Fibroblast of lung (primary cell): ENCODE measurements around the gene PPP1R26. TPM values are rescaled to one million over a fixed set of nuclear protein-coding genes. Genes with fewer than 3 reads are reported as not detected.

Experiments used
- DNase-seq, 2 donors: peaks; one replicate each; pipeline versions ENCODE4 v3.0.0 to v3.0.0-alpha.2; 2010; ENCODE audit warnings: low read depth in 2 of 2
- H2AFZ ChIP-seq: 2 replicates; pipeline ENCODE4 v1.5.1; 2012; ENCODE audit warnings: low read length, control low read depth, inconsistent platforms
- H3K27ac ChIP-seq: 2 replicates; pipeline ENCODE4 v1.5.1; 2011; ENCODE audit warnings: low read length, control low read depth; ENCODE audit not compliant: insufficient read depth
- H3K27me3 ChIP-seq: 2 replicates; pipeline ENCODE4 v1.5.1; 2011; ENCODE audit warnings: mild to moderate bottlenecking, low read length; ENCODE audit not compliant: control insufficient read depth, insufficient read depth
- H3K36me3 ChIP-seq: 2 replicates; pipeline ENCODE4 v1.5.1; 2011; ENCODE audit warnings: low read length; ENCODE audit not compliant: control insufficient read depth, insufficient read depth
- H3K4me1 ChIP-seq: 2 replicates; pipeline ENCODE4 v1.5.1; 2011; ENCODE audit warnings: low read length; ENCODE audit not compliant: control insufficient read depth, insufficient read depth; ENCODE audit errors: extremely low read depth
- H3K4me2 ChIP-seq: 2 replicates; pipeline ENCODE4 v1.5.1; 2011; ENCODE audit warnings: low read length, control low read depth; ENCODE audit not compliant: insufficient read depth; ENCODE audit errors: extremely low read depth
- H3K4me3 ChIP-seq, 4 experiments: fragments of 200-600 bp in 1 of 4; sonication (generic) in 1 of 4; replicated peaks in 1 of 4; 2 replicates each; pipeline ENCODE4 v1.5.1; 2011 to 2016; ENCODE audit warnings: low read length in 4 of 4, low read depth in 3 of 4, mild to moderate bottlenecking in 3 of 4, control low read depth in 2 of 4, inconsistent platforms in 1 of 4, mixed read lengths in 1 of 4; ENCODE audit not compliant: insufficient read depth in 1 of 4; ENCODE audit errors: control extremely low read depth in 1 of 4
- H3K79me2 ChIP-seq: 2 replicates; pipeline ENCODE4 v1.5.1; 2012; ENCODE audit warnings: mild to moderate bottlenecking, low read length, inconsistent platforms; ENCODE audit not compliant: control insufficient read depth, insufficient read depth
- H3K9ac ChIP-seq: 2 replicates; pipeline ENCODE4 v1.5.1; 2011; ENCODE audit warnings: mild to moderate bottlenecking, low read length, control low read depth; ENCODE audit not compliant: insufficient read depth
- H3K9me3 ChIP-seq: 2 replicates; pipeline ENCODE4 v1.5.1; 2012; ENCODE audit warnings: low read depth, low read length; ENCODE audit not compliant: control insufficient read depth, insufficient read depth
- H4K20me1 ChIP-seq: 2 replicates; pipeline ENCODE4 v1.5.1; 2011; ENCODE audit warnings: low read length; ENCODE audit not compliant: control insufficient read depth, insufficient read depth; ENCODE audit errors: extremely low read depth
- CTCF ChIP-seq, 2 donors: IDR thresholded peaks in 1 of 2; conservative IDR thresholded peaks in 1 of 2; 1 replicate in 1 of 2; 2 replicates in 1 of 2; pipeline ENCODE4 v1.5.1; 2011 to 2012; ENCODE audit warnings: low read length in 2 of 2, control low read depth in 1 of 2, inconsistent platforms in 1 of 2, low read depth in 1 of 2, mild to moderate bottlenecking in 1 of 2
- EZH2 ChIP-seq: IDR thresholded peaks from 2 replicates; pipeline ENCODE4 v1.5.1; 2012; ENCODE audit warnings: low read length, control low read depth, mild to moderate bottlenecking; ENCODE audit errors: missing control alignments
- polyA plus RNA-seq, 2 donors: library from polyadenylated mRNA; depleted of rRNA in 1 of 2; stranded (reverse) in 1 of 2; unstranded in 1 of 2; fragments of >200 nt; gene quantifications; 2 replicates each; pipeline ENCODE4 v1.2.1, GENCODE V29; 2011 to 2012; ENCODE audit warnings: missing spikeins in 1 of 2
- total RNA-seq: library from RNA; depleted of rRNA; stranded (reverse); fragments of >200 nt; gene quantifications from 2 replicates; pipeline ENCODE4 v1.2.1, GENCODE V29; 2014

Gene PPP1R26
- total and polyA plus RNA-seq, 2 donors (not counting 1 experiment from before 2014, with no cell fraction given) = 2.9 to 8.9 TPM

DNA sequence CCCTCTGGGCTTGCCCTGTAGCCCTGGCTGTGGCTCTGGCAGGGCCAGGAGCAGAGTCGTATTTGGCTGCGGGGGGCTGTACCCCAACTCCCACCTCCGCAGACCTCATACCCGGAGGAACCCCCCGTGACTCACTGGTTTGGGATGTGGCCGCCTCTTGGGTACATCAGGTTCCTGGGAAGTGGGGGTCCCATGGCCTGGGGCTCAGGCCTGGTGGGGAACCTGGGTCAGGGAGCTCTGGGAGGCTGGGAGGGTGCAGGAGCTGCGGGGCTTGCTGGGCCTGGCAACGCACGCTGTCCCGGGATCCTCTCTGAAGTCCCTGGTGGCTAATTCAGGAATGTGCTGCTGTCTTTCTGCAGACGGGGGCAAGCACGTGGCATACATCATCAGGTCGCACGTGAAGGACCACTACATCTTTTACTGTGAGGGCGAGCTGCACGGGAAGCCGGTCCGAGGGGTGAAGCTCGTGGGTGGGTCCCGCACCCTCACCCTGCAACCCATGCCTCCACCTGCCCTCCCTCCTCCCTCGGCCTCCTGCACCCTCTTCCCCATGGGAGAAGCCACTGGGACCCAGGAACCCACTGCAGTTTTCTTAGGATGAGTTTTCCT is 44.0 kb downstream of the PPP1R26 start:
- H3K27me3 ChIP-seq = no peaks in the 10 kb centered on the region
- H3K9me3 ChIP-seq = no peaks in the 10 kb centered on the region
- H3K36me3 ChIP-seq = no peaks in the 10 kb centered on the region
- no peaks in the 10 kb centered on the region for H4K20me1 ChIP-seq
- H2AFZ ChIP-seq = no peak overlapping the region
- H3K9ac ChIP-seq = no peak overlapping the region
- DNase-seq = no peak
- no peaks in the 10 kb centered on the region for H3K79me2 ChIP-seq
- H3K4me2 ChIP-seq = no peak overlapping the region
- no peak overlapping the region for H3K27ac ChIP-seq
- TF ChIP-seq CTCF (conservative IDR thresholded peaks at IDR 0.05 in 1 of 2, IDR thresholded peaks at IDR 0.05 in 1 of 2; ENCODE audit: low read depth in 1 of 2, low read length in 2 of 2) (no peak), EZH2 (no peak)
- H3K4me3 ChIP-seq = no peak overlapping the region
- H3K4me1 ChIP-seq = no peaks in the 10 kb centered on the region

DNA sequence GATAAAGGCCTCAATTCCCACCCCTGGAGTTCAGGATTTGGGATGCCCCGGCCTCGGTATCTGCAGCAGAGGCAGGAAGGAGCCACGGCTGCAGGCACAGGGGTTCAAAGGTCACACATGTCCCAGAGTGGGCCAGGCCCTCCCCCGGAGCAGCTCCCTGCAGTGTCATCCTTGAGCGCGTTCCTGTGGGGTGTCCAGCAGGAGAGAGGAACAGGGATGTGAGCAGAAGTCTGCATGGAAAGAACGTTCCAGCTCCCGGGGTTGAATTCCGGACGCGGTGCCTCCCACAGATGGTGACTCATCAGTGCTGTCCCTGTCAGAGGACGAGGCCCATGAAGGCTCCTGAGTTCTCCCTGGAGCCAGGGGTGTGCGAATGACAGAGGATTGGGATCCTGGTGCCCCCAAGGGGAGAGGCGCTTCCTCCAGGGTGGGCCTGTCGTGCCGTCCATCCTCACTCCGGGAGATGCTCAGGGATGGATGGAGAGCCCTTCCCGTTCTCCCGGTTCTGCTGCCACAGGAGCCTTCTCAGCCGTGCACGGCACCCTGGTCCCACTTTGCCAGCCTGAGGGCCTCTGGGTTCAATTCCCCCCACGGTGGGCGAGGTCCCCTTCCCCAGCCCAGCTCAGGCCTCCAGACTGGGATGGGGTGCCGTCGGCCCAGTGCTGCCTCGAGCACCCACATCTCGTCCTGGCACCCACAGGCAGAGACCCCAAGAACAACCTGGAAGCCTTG is 44.7 kb downstream of the PPP1R26 start:
- TF ChIP-seq CTCF (conservative IDR thresholded peaks at IDR 0.05 in 1 of 2, IDR thresholded peaks at IDR 0.05 in 1 of 2; ENCODE audit: low read depth in 1 of 2, low read length in 2 of 2) (no peak), EZH2 (no peak)

GRCh38 chr9:135525241-135526088 is 45.9 kb downstream of the PPP1R26 start:
- DNase-seq = no peak
- no peaks in the 10 kb centered on the region for H3K9me3 ChIP-seq
- no peaks in the 10 kb centered on the region for H3K4me1 ChIP-seq
- H2AFZ ChIP-seq = no peak overlapping the region
- no peak overlapping the region for H3K9ac ChIP-seq
- no peaks in the 10 kb centered on the region for H4K20me1 ChIP-seq
- H3K36me3 ChIP-seq = no peaks in the 10 kb centered on the region
- no peak for TF ChIP-seq EZH2
- TF ChIP-seq CTCF (conservative IDR thresholded peaks at IDR 0.05 in 1 of 2, IDR thresholded peaks at IDR 0.05 in 1 of 2; ENCODE audit: low read depth in 1 of 2, low read length in 2 of 2) = no peak
- no peaks in the 10 kb centered on the region for H3K27me3 ChIP-seq
- no peak overlapping the region for H3K27ac ChIP-seq
- H3K79me2 ChIP-seq = no peaks in the 10 kb centered on the region
- H3K4me2 ChIP-seq = no peak overlapping the region
- no peak overlapping the region for H3K4me3 ChIP-seq

More for the DNA sequence above, 44.7 kb downstream of the PPP1R26 start:
- Histone ChIP-seq H3K27me3 (no peaks in the 10 kb centered on the region), H3K9me3 (no peaks in the 10 kb centered on the region), H3K9ac (no peak overlapping the region), H3K4me1 (no peaks in the 10 kb centered on the region), H4K20me1 (no peaks in the 10 kb centered on the region), H3K4me2 (no peak overlapping the region), H3K79me2 (no peaks in the 10 kb centered on the region), H2AFZ (no peak overlapping the region), H3K27ac (no peak overlapping the region), H3K36me3 (no peaks in the 10 kb centered on the region), H3K4me3 (no peak overlapping the region)
- peak in 1 of 2 donors; percentile 12 for DNase-seq
